DMS79 treated with DMSO at 0.1 percent for 48 hours (cell line): ENCODE results near the gene NCAM1.
"Not testable (repeated sequence)": the region's sequence is repeated elsewhere in the genome, so short reads cannot be mapped to it uniquely, and the experiment has no call there.

Source experiments
- DNase-seq: peaks from one replicate; lab custom pipeline; 2025; lab: John Stamatoyannopoulos, UW

Gene NCAM1

GRCh38 chr11:112961146-112961668 lies at the start of gene NCAM1:
Gene NCAM1 (plus strand): TSS chr11:112961420.
- DNase-seq = peak; percentile 99

GRCh38 chr11:112922606-112923005 lies 38.6 kb upstream of the NCAM1 start:
- no peak for DNase-seq

- DNase-seq = not testable (repeated sequence)
These were observed 36.4 kb upstream of the NCAM1 start for GRCh38 chr11:112924836-112925235.

- DNase-seq = no peak
These were observed 35.5 kb upstream of the NCAM1 start for GRCh38 chr11:112925516-112926310.

GRCh38 chr11:112928136-112928535 lies 33.1 kb upstream of the NCAM1 start:
- peak; percentile 78 for DNase-seq

- DNase-seq = no peak
These were observed 31.8 kb upstream of the NCAM1 start for GRCh38 chr11:112929432-112929831.

GRCh38 chr11:112931703-112932102 lies 29.5 kb upstream of the NCAM1 start:
- DNase-seq = no peak

- DNase-seq = peak; percentile 57
These were observed 28.6 kb upstream of the NCAM1 start for GRCh38 chr11:112932593-112932992.

- no peak for DNase-seq
These were observed 27.2 kb upstream of the NCAM1 start for GRCh38 chr11:112933970-112934369.

GRCh38 chr11:112941104-112941503 lies 20.1 kb upstream of the NCAM1 start:
- DNase-seq = peak; percentile 63

- no peak for DNase-seq
These were observed 18.1 kb upstream of the NCAM1 start for GRCh38 chr11:112942966-112943643.

GRCh38 chr11:112946866-112947265 lies 14.4 kb upstream of the NCAM1 start:
- DNase-seq = no peak

GRCh38 chr11:112949781-112950575 lies 11.2 kb upstream of the NCAM1 start:
- no peak for DNase-seq

GRCh38 chr11:112958670-112959069 lies 2.5 kb upstream of the NCAM1 start:
- DNase-seq = no peak

- peak; percentile 61 for DNase-seq
These were observed 745 bp downstream of the NCAM1 start for GRCh38 chr11:112961751-112962578.

- peak; percentile 90 for DNase-seq
These were observed 1.6 kb downstream of the NCAM1 start for GRCh38 chr11:112962579-112963367.

GRCh38 chr11:112963368-112963955 lies 2.2 kb downstream of the NCAM1 start:
- DNase-seq = peak; percentile 85

GRCh38 chr11:112965656-112966055 lies 4.4 kb downstream of the NCAM1 start:
- DNase-seq = peak; percentile 96

GRCh38 chr11:112966561-112966960 lies 5.3 kb downstream of the NCAM1 start:
- no peak for DNase-seq

GRCh38 chr11:112967082-112967481 lies 5.9 kb downstream of the NCAM1 start:
- no peak for DNase-seq
